HepG2 (cell line): ENCODE data around the gene NAA38. TPM values are rescaled to one million over a fixed set of nuclear protein-coding genes. Genes with fewer than 3 reads are reported as not detected.

Source experiments
- ATAC-seq: fragments of 200-7000 bp; cut with Tn5 transposase; 3 replicates; pipeline ENCODE4 v1.9.1; 2020; ENCODE audit warnings: mild to moderate bottlenecking, moderate library complexity
- BruUV-seq: library from RNA; stranded (reverse); fragments of 400-500 nt; replicated peaks from 2 replicates; lab custom pipeline; 2021; lab: Mats Ljungman, UMichigan
- CTCF ChIA-PET: fragments of 300-600 bp; formaldehyde crosslinking; extraction: SDS; loops from one replicate; lab custom pipeline; 2021; ENCODE audit warnings: low total read pairs, inconsistent platforms, low intra/inter-chr PET ratio; lab: Yijun Ruan, JAX
- POLR2A ChIA-PET: fragments of 350-600 bp; sonication (Branson Sonifier 250); formaldehyde crosslinking; loops from one replicate; lab custom pipeline; 2020; ENCODE audit warnings: antibody characterized with exemption, inconsistent platforms; lab: Yijun Ruan, JAX
- DNase-seq: peaks from one replicate; pipeline ENCODE4 v3.0.0-alpha.2; 2015; ENCODE audit warnings: low spot score
- FAIRE-seq: peaks from 3 replicates; lab custom pipeline; 2011; peaks lifted over from hg19 to GRCh38; lab: Jason Lieb, UNC
- H2AFZ ChIP-seq: one replicate; pipeline ENCODE4 v1.6.1; 2011; ENCODE audit warnings: low read length, inconsistent platforms
- H3K27ac ChIP-seq: fragments of 300-600 bp; 3 replicates; pipeline ENCODE4 v1.8.0; 2011; ENCODE audit warnings: mixed run types, mild to moderate bottlenecking, mixed read lengths, low read length, inconsistent platforms; ENCODE audit not compliant: insufficient read depth; ENCODE audit errors: extremely low read length
- H3K27me3 ChIP-seq, 2 experiments: fragments of 200-600 bp in 1 of 2; 2 replicates in 1 of 2; 3 replicates in 1 of 2; pipeline versions ENCODE4 v1.6.0 to v1.8.0; 2011; ENCODE audit warnings: low read length in 2 of 2, mild to moderate bottlenecking in 2 of 2, moderate library complexity in 2 of 2, inconsistent platforms in 1 of 2; ENCODE audit not compliant: insufficient read depth in 2 of 2, control insufficient read depth in 1 of 2
- H3K36me3 ChIP-seq, 2 experiments: fragments of 200-600 bp in 1 of 2; replicated peaks in 1 of 2; 2 replicates in 1 of 2; 3 replicates in 1 of 2; pipeline versions ENCODE4 v1.5.1 to v1.8.0; 2011; ENCODE audit warnings: low read length in 2 of 2, inconsistent platforms in 1 of 2; ENCODE audit not compliant: insufficient read depth in 2 of 2, control insufficient read depth in 1 of 2
- H3K4me1 ChIP-seq: 2 replicates; pipeline ENCODE4 v1.5.1; 2012; ENCODE audit warnings: low read length, inconsistent platforms; ENCODE audit not compliant: insufficient read depth
- H3K4me2 ChIP-seq: 2 replicates; pipeline ENCODE4 v1.6.0; 2011; ENCODE audit warnings: low read depth, low read length, inconsistent platforms
- H3K4me3 ChIP-seq, 3 experiments: fragments of 200-600 bp in 1 of 3; sonication (generic), shearing (Covaris generic) in 1 of 3; replicated peaks in 1 of 3; 2 replicates each; pipeline ENCODE4 v1.5.1; 2011 to 2016; ENCODE audit warnings: low read length in 3 of 3, inconsistent platforms in 2 of 3, low read depth in 2 of 3, mild to moderate bottlenecking in 2 of 3, control low read depth in 1 of 3, mixed read lengths in 1 of 3; ENCODE audit not compliant: insufficient read depth in 1 of 3
- H3K79me2 ChIP-seq: one replicate; pipeline ENCODE4 v1.6.1; 2011; ENCODE audit warnings: low read length, inconsistent platforms; ENCODE audit not compliant: insufficient read depth
- H3K9ac ChIP-seq: 2 replicates; pipeline ENCODE4 v1.6.0; 2011; ENCODE audit warnings: mild to moderate bottlenecking, low read depth, low read length, inconsistent platforms; ENCODE audit not compliant: insufficient read depth
- H3K9me3 ChIP-seq: 2 replicates; pipeline ENCODE4 v1.5.1; 2012; ENCODE audit warnings: mild to moderate bottlenecking, low read length
- H4K20me1 ChIP-seq: 2 replicates; pipeline ENCODE4 v1.6.0; 2011; ENCODE audit warnings: inconsistent platforms, mild to moderate bottlenecking, low read length, moderate library complexity; ENCODE audit not compliant: insufficient read depth
- AHR ChIP-seq: IDR thresholded peaks from 2 replicates; pipeline ENCODE4 v1.6.1; 2018; ENCODE audit warnings: missing genetic modification reagents, missing compliant biosample characterization
- CCDC6 ChIP-seq: sonication (generic); formaldehyde crosslinking; IDR thresholded peaks from 2 replicates; pipeline ENCODE4 v1.8.1; 2022; ENCODE audit warnings: mild to moderate bottlenecking, missing genetic modification reagents, moderate library complexity
- DBP ChIP-seq: sonication (generic); formaldehyde crosslinking; IDR thresholded peaks from 2 replicates; pipeline ENCODE4 v1.4.0; 2020; ENCODE audit warnings: missing genetic modification reagents; ENCODE audit errors: not compliant biosample characterization
- FOXK1 ChIP-seq: sonication (generic); formaldehyde crosslinking; IDR thresholded peaks from 2 replicates; pipeline ENCODE4 v1.4.0; 2020; ENCODE audit warnings: low read depth, missing genetic modification reagents, borderline replicate concordance
- FOXM1 ChIP-seq: sonication (generic); formaldehyde crosslinking; IDR thresholded peaks from 2 replicates; pipeline ENCODE4 v1.5.0; 2020; ENCODE audit warnings: missing genetic modification reagents
- HNF1A ChIP-seq, 2 experiments: sonication (generic) in 1 of 2; formaldehyde crosslinking in 1 of 2; IDR thresholded peaks; 2 replicates each; pipeline versions ENCODE4 v1.4.0 to v1.6.1; 2016 to 2020; ENCODE audit warnings: borderline replicate concordance in 1 of 2, low read depth in 1 of 2, mild to moderate bottlenecking in 1 of 2, missing genetic modification reagents in 1 of 2
- PHF20 ChIP-seq: sonication (generic); formaldehyde crosslinking; IDR thresholded peaks from 2 replicates; pipeline ENCODE4 v1.5.0; 2020; ENCODE audit warnings: mild to moderate bottlenecking, missing genetic modification reagents
- POGZ ChIP-seq: sonication (generic); formaldehyde crosslinking; IDR thresholded peaks from 2 replicates; pipeline ENCODE4 v1.4.0; 2020; ENCODE audit warnings: mild to moderate bottlenecking, missing genetic modification reagents
- RARG ChIP-seq: sonication (generic); formaldehyde crosslinking; IDR thresholded peaks from 2 replicates; pipeline ENCODE4 v1.4.0; 2020; ENCODE audit warnings: low read depth, mild to moderate bottlenecking, missing genetic modification reagents
- SALL2 ChIP-seq: sonication (generic); formaldehyde crosslinking; IDR thresholded peaks from 2 replicates; pipeline ENCODE4 v1.8.1; 2023; ENCODE audit warnings: mild to moderate bottlenecking, missing genetic modification reagents, inconsistent platforms
- SNAPC2 ChIP-seq: sonication (generic); formaldehyde crosslinking; IDR thresholded peaks from 2 replicates; pipeline ENCODE4 v1.8.1; 2022; ENCODE audit warnings: mild to moderate bottlenecking, missing genetic modification reagents
- XRCC5 ChIP-seq: fragments of 200-400 bp; formaldehyde crosslinking; optimal IDR thresholded peaks from 2 replicates; pipeline ENCODE3; 2017; ENCODE audit warnings: mild to moderate bottlenecking, low read length
- ZNF264 ChIP-seq: sonication (generic); formaldehyde crosslinking; IDR thresholded peaks from 2 replicates; pipeline ENCODE4 v1.4.0; 2020; ENCODE audit warnings: missing genetic modification reagents
- ZNF281 ChIP-seq: sonication (generic); formaldehyde crosslinking; IDR thresholded peaks from 2 replicates; pipeline ENCODE4 v1.4.0; 2020; ENCODE audit warnings: missing genetic modification reagents, borderline replicate concordance
- ZNF569 ChIP-seq: sonication (generic); formaldehyde crosslinking; IDR thresholded peaks from 2 replicates; pipeline ENCODE4 v1.5.0; 2020; ENCODE audit warnings: mild to moderate bottlenecking, missing genetic modification reagents, moderate library complexity, borderline replicate concordance
- ZNF782 ChIP-seq: sonication (generic); formaldehyde crosslinking; IDR thresholded peaks from 2 replicates; pipeline ENCODE4 v1.4.0; 2020; ENCODE audit warnings: missing genetic modification reagents, mild to moderate bottlenecking, borderline replicate concordance
- WGBS: methylation state at CpG from one replicate; pipeline ENCODE4 v1.1.6; 2017; ENCODE audit warnings: low lambda C conversion rate; 5-methylcytosine and 5-hydroxymethylcytosine counted together
- in situ Hi-C: cut with HindIII; loops from 2 replicates; pipeline ENCODE4 v1.10.0; 2017; ENCODE audit warnings: low pct_unique_long_range_greater_than_20kb; ENCODE audit not compliant: extremely low pct_ligation_motif_present
- intact Hi-C: fragments of 100-400 bp; cut with micrococcal nuclease; formaldehyde crosslinking; loops from one replicate; pipeline ENCODE4 v1.10.0; 2022; ENCODE audit not compliant: unreplicated experiment
- polyA plus RNA-seq, 8 experiments: library from polyadenylated mRNA; depleted of rRNA in 3 of 8; stranded (reverse) in 7 of 8; unstranded in 1 of 8; fragments of >200 nt; fragmentation: Illumina TruSeq in 4 of 8; extraction: Trizol in 4 of 8; gene quantifications; 2 replicates each; pipeline versions ENCODE4 v1.2.1 to v1.2.3, GENCODE V29; 2011 to 2016; ENCODE audit warnings: low read depth in 4 of 8, missing spikeins in 1 of 8, mixed read lengths in 1 of 8; ENCODE audit not compliant: insufficient read depth in 1 of 8
- total RNA-seq, 5 experiments: library from RNA; depleted of rRNA; stranded (reverse); fragments of >200 nt; fragmentation: Illumina TruSeq; extraction: Trizol; gene quantifications; 2 replicates each; pipeline ENCODE4 v1.2.3, GENCODE V29; 2016; ENCODE audit warnings: low read depth in 1 of 5

NAA38 gene
- total and polyA plus RNA-seq, 2 of the 13 experiments (the other 11 are each of a cell fraction or from before 2014, with no cell fraction given): 46.9 to 91.6 TPM

GRCh38 chr17:7822126-7822525, 35.2 kb downstream of the NAA38 start:
- BruUV-seq: no TSS peak
- DNase-seq: no peak
- intact Hi-C loops: loop anchor here (1.0 to 5.0 kb wide), 2 partner anchors 29 to 80 kb away; no protein-coding TSS in a partner anchor
- FAIRE-seq: no peak
- H3K27me3 ChIP-seq: peaks cover 1 to 47% of the 10 kb centered on the region in 2 experiments; a peak in 4 of 5 replicates
- ChIA-PET POLR2A (no interaction called here), CTCF (interaction anchor here (0.7 to 2.0 kb wide), 6 partner anchors 20 to 168 kb away, joined by 3 to 28 read pairs (median 8); partner anchors contain the start of genes CYB5D1 and NAA38)
- no peak for ATAC-seq
- H3K27ac ChIP-seq: no peak overlapping the region
- H4K20me1 ChIP-seq: no peaks in the 10 kb centered on the region
- H3K9me3 ChIP-seq: no peaks in the 10 kb centered on the region
- no peak for TF ChIP-seq DBP (CRISPR knock-in tag)
- no peak for TF ChIP-seq CCDC6
- TF ChIP-seq PHF20 (CRISPR knock-in tag): no peak
- TF ChIP-seq ZNF281: no peak
- TF ChIP-seq XRCC5: no peak
- TF ChIP-seq SNAPC2 (CRISPR knock-in tag): no peak
- TF ChIP-seq AHR: no peak
- no peak for TF ChIP-seq ZNF569 (CRISPR knock-in tag)
- TF ChIP-seq POGZ (CRISPR knock-in tag): no peak
- TF ChIP-seq ZNF264 (CRISPR knock-in tag): no peak
- TF ChIP-seq SALL2 (CRISPR knock-in tag): no peak
- TF ChIP-seq RARG: no peak
- TF ChIP-seq FOXK1 (CRISPR knock-in tag): no peak
- TF ChIP-seq HNF1A (IDR thresholded peaks at IDR 0.05; ENCODE audit: low read depth): no peak
- no peak for TF ChIP-seq HNF1A (CRISPR knock-in tag; IDR thresholded peaks at IDR 0.05; ENCODE audit: borderline replicate concordance)
- no peak for TF ChIP-seq ZNF782
- TF ChIP-seq FOXM1 (CRISPR knock-in tag): no peak
- H3K4me1 ChIP-seq: no peaks in the 10 kb centered on the region
- no peak overlapping the region for H3K4me2 ChIP-seq
- in situ Hi-C loops: loop anchor here (5.0 kb wide), 1 partner anchor 75 kb away; no protein-coding TSS in a partner anchor
- no peak overlapping the region for H3K9ac ChIP-seq
- no peaks in the 10 kb centered on the region for H3K36me3 ChIP-seq
- no peak overlapping the region for H2AFZ ChIP-seq
- no peaks in the 10 kb centered on the region for H3K79me2 ChIP-seq
- H3K4me3 ChIP-seq: no peak overlapping the region
- 19% methylated on average over 11 of the region's 14 CpGs for WGBS
